SK-N-SH (cell line): ENCODE measurements around the gene CAST.

Experiments
- EZH2phosphoT487 ChIP-seq: fragments of 200-600 bp; sonication (generic); IDR thresholded peaks from 2 replicates; pipeline ENCODE4 v1.6.1; 2017; ENCODE audit warnings: low read depth, mixed run types, mild to moderate bottlenecking, antibody characterized with exemption, moderate library complexity, borderline replicate concordance
- FOXM1 ChIP-seq: IDR thresholded peaks from 2 replicates; pipeline ENCODE4 v1.4.0; 2012; ENCODE audit warnings: low read depth, mild to moderate bottlenecking
- GABPA ChIP-seq: IDR thresholded peaks from 2 replicates; pipeline ENCODE4 v1.4.0; 2012; ENCODE audit warnings: low read depth, mild to moderate bottlenecking
- POLR2AphosphoS5 ChIP-seq: IDR thresholded peaks from 2 replicates; pipeline ENCODE4 v1.6.1; 2012; ENCODE audit warnings: low read depth, low read length
- RFX5 ChIP-seq: IDR thresholded peaks from 2 replicates; pipeline ENCODE4 v1.6.1; 2012; ENCODE audit warnings: mild to moderate bottlenecking, improper control_type of control experiment, low read length
- TAF1 ChIP-seq: IDR thresholded peaks from 2 replicates; pipeline ENCODE4 v1.6.1; 2012; ENCODE audit warnings: low read depth, mild to moderate bottlenecking, low read length, moderate library complexity, borderline replicate concordance
- TF ChIP-seq, protein P1 (sequence below): fragments of 200-600 bp; sonication (generic); IDR thresholded peaks from 2 replicates; pipeline ENCODE4 v1.6.1; 2017; ENCODE audit warnings: antibody characterized with exemption, mild to moderate bottlenecking, moderate library complexity
- TF ChIP-seq, protein P2 (sequence below): IDR thresholded peaks from 2 replicates; pipeline ENCODE4 v1.4.0; 2012; ENCODE audit warnings: low read depth, borderline replicate concordance
- TF ChIP-seq, protein P3 (sequence below): IDR thresholded peaks from 2 replicates; pipeline ENCODE4 v1.4.0; 2012; ENCODE audit warnings: low read depth

DNA sequence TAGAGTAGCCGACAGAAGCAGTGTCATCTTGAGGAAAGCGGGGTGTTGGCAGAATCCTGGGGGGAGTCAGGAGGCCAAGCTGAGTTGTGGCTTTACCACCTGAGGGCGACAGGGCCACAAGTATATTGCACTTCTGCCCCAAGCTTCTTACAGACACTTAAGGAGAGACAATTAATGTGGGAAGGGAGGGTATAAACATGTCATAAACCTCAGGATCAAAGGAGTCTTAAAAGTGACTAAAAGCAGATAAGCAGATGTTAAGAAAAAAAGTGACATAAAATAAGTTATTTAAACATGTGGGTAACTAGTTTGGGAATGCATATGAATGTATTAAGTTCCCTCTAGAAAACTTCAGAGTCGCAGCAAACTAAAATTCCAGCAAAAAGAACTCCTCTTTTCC is 81.6 kb downstream of the CAST start:
- TF ChIP-seq GABPA (no peak), TAF1 (no peak), EZH2phosphoT487 (no peak), RFX5 (no peak), FOXM1 (no peak), POLR2AphosphoS5 (no peak)
- TF ChIP-seq, protein P1, sequence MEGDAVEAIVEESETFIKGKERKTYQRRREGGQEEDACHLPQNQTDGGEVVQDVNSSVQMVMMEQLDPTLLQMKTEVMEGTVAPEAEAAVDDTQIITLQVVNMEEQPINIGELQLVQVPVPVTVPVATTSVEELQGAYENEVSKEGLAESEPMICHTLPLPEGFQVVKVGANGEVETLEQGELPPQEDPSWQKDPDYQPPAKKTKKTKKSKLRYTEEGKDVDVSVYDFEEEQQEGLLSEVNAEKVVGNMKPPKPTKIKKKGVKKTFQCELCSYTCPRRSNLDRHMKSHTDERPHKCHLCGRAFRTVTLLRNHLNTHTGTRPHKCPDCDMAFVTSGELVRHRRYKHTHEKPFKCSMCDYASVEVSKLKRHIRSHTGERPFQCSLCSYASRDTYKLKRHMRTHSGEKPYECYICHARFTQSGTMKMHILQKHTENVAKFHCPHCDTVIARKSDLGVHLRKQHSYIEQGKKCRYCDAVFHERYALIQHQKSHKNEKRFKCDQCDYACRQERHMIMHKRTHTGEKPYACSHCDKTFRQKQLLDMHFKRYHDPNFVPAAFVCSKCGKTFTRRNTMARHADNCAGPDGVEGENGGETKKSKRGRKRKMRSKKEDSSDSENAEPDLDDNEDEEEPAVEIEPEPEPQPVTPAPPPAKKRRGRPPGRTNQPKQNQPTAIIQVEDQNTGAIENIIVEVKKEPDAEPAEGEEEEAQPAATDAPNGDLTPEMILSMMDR, result no peak
- TF ChIP-seq, protein P2, sequence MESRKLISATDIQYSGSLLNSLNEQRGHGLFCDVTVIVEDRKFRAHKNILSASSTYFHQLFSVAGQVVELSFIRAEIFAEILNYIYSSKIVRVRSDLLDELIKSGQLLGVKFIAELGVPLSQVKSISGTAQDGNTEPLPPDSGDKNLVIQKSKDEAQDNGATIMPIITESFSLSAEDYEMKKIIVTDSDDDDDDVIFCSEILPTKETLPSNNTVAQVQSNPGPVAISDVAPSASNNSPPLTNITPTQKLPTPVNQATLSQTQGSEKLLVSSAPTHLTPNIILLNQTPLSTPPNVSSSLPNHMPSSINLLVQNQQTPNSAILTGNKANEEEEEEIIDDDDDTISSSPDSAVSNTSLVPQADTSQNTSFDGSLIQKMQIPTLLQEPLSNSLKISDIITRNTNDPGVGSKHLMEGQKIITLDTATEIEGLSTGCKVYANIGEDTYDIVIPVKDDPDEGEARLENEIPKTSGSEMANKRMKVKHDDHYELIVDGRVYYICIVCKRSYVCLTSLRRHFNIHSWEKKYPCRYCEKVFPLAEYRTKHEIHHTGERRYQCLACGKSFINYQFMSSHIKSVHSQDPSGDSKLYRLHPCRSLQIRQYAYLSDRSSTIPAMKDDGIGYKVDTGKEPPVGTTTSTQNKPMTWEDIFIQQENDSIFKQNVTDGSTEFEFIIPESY, result no peak
- TF ChIP-seq, protein P3, sequence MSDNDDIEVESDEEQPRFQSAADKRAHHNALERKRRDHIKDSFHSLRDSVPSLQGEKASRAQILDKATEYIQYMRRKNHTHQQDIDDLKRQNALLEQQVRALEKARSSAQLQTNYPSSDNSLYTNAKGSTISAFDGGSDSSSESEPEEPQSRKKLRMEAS, result no peak
